Activated CD8-positive, alpha-beta memory T cell treated with anti-CD3 and anti-CD28 coated beads for 1 hour (primary cell): ENCODE results near the gene CELF2.

Experiments
- DNase-seq, 2 donors: peaks; one replicate each; pipeline ENCODE4 v3.0.0-alpha.2; 2020; ENCODE audit warnings: low read depth in 1 of 2; ENCODE audit errors: extremely low read depth in 1 of 2

Gene CELF2

GRCh38 chr10:11152801-11153200, 135.1 kb downstream of the CELF2 start:
- no peak for DNase-seq

DNA sequence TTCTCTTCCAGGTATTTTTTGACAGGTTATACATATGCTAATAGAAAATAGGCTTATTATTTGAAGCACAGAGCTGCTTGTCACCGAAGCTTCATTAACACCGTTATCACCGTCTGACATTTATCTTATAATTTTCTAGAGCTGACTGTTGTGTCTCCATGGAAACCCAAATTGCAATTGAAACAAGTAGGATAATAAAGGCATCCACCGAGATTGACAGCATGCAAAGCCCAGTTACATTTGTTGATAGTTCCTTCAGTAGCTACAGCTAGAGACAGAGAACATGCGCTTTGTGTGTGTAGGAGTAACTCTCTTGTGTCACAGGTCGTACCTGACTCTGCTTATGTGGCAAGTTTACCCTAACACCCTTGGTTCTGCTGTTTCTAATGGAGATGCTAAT, 135.6 kb downstream of the CELF2 start:
- DNase-seq = no peak

- no peak for DNase-seq
Measured at GRCh38 chr10:11153766-11154165, 136.1 kb downstream of the CELF2 start.

DNA sequence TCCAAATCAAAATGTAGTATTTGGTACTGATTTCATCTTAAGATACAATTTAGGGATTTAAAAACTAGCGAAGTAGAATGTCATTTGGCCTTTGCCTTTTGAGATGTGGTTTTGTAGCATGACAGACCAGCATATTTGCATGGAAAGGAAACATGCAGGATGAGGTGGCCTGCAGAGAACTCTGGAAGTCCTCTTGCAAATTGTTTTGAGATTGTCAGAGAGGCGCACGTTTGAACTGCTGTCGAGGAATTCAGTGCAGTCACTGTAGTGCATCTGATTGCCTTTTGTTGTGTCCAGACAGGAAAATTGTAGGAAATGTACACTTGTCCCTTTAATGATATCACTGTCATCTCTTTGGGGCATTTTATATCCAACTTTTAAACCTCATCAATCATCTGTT, 136.7 kb downstream of the CELF2 start:
- DNase-seq = no peak

DNA sequence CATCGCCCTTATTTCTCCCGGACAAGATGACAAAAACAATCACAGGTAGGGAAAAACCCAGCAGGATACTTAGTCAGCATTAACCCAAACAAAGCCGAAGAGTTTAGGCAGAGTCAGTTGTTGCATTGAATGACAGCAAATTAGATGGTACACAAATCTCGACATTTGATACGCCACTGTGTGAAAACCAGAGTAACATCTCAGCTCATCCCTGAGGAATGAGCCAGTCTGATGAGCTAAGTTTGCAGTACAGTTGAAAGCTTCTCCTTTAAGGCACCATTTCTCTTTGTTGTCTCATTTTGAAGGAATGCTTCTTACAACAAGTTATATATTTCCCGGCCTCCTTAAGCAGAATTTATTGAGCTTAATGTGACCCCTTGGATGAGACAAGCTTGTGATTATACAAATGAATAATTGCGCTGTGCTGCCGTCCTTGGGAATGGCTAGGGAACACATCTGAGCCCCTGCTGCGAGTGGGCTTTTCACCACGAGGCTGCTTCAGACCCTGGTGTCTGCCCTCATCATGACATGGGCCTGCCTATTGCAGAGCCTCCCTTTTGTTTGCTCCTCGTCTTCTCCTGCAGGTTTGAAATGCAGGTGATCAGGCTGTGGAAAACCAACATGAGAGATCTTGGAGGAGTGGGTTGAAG, 137.3 kb downstream of the CELF2 start:
- DNase-seq = no peak

DNA sequence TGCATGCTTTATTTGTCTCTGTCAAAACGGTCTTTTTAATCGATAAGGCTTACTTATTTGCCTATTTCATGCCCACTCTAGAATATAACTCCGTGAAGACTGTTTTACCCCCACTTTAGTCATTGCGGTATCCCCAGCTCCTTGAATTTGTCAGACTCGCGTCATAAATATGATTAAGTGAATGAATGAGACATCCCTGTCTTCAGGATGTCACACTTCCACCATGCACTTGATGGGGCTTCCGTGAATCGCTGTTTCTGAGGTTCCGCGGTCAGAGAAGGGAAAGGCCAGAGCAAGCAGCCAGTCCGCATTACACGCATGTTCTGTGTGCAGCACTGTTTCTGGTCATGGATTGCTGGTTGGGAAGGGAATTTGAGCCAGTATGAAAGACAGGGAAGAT, 138.8 kb downstream of the CELF2 start:
- no peak for DNase-seq

- DNase-seq = no peak
Measured at GRCh38 chr10:11157292-11158076, 139.8 kb downstream of the CELF2 start.

- DNase-seq = no peak
Measured at GRCh38 chr10:11158080-11158479, 140.4 kb downstream of the CELF2 start.

GRCh38 chr10:11159543-11160215, 142.0 kb downstream of the CELF2 start:
- DNase-seq = no peak

- no peak for DNase-seq
Measured at GRCh38 chr10:11161096-11161495, 143.4 kb downstream of the CELF2 start.

- no peak for DNase-seq
Measured at GRCh38 chr10:11161910-11162309, 144.2 kb downstream of the CELF2 start.

- peak in 1 of 2 donors; percentile 64 for DNase-seq
Measured at GRCh38 chr10:11162828-11163599, 145.3 kb downstream of the CELF2 start.

DNA sequence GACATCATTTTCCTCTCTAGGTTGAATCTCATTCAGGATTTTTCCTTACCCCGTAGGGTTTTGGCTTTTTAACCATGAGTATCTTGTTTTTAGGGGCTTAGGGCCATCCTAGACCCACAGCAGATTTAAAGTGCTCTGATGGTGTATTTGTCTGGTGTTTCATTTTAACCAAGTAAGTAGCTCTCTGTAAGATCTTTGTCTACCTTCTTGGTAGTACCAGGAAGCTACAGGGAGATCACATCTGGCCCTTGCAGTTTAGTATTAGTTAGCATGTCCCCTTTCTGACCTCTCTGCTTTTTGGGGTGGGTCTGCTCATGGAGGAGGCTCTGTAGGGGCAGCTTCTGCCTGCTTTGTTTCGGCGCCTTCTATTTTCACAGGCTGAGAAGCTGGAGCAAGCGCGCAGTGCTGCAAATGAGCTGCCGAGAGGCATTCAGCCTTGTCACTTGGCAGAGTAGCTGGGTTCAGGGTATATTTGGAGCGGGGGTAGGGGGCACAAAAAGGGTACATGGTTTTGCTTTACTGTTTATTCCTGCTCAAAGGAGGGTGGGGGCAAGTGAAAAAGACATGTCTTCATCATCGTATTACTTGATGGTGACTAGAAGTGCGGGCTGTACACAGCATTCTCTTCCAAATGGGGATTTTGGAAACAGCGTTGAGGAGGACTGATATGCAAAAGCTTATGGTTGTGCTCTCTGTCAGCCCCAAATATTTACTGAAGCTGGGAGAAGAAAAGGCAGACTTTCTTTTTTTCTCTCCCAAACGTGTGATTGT, 146.3 kb downstream of the CELF2 start:
- DNase-seq = no peak

GRCh38 chr10:11164551-11164802, 146.8 kb downstream of the CELF2 start:
- no peak for DNase-seq

DNA sequence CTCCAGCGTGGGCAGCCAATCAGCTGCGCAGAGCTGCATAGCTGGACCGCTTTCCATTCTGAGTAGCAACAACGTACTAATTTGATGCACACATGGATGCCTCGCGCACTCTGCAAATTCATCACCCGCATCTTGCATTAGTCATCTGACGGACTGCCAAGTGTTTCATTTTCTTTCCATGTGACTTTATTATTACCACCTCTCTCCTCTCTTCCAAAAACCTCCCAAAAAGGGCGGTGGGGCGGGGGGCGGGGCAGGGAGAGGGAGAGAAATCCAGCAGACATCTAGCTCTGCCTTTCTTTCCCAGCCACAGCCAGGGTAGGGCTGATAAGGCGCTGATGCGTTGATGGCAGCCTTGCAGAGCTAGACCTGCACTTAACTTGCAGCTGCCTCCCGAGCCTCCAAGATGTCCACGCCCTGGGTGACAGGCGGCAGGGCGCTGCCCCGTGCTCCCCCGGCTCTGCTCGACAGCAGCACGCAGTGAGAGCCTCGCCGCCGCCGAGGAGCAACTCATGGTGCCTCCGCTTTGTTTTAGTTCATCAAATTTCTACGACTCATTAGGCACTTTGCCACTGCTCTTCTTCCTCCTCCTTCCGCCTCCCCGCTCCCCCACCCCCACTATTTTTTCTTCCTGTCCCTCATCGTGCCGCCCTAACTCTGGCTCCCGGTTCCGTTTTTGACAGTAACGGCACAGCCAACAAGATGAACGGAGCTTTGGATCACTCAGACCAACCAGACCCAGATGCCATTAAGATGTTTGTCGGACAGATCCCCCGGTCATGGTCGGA, 147.3 kb downstream of the CELF2 start:
- no peak for DNase-seq

DNA sequence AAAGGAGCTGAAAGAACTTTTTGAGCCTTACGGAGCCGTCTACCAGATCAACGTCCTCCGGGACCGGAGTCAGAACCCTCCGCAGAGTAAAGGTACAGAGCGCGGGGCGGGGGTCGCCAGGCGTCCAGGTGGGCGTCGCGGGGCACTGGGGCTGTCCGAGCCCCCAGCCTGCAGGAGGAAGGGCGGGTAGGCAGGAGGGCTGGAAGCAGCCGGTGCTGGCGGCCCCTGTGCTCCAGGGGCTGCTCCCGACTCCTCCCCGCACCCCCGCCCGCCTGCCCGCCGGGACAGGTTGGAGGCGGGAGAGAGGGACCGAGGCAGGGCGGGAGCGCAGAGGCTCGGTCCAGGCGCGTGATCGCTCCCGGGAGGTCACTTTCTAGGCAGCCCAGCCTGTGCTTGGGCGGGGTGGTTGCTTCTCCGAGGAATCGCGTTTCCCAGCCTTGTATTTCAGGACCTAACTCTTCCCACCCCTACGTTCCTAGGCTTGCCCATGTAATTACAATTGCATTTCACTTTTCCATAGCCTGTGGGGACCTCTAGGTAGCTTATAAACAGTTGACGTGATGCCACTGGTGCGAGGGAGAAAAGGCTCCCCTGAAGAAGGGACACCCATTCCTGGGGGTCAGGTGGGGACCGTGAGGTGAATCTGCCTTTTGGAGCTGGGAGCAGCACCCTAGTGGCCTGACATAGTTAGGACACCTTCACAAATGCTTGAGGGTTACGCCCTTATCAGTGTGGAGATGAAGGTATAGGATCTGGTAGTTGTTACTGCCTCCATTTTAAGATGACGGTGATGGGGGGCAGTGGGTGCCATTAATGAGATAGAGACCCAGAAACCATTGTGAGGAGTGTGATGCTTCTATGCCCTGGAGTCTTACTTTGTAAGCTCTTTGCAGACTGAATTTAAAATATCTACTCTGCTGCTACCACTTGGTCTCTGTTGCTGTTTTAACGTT, 148.2 kb downstream of the CELF2 start:
- no peak for DNase-seq

DNA sequence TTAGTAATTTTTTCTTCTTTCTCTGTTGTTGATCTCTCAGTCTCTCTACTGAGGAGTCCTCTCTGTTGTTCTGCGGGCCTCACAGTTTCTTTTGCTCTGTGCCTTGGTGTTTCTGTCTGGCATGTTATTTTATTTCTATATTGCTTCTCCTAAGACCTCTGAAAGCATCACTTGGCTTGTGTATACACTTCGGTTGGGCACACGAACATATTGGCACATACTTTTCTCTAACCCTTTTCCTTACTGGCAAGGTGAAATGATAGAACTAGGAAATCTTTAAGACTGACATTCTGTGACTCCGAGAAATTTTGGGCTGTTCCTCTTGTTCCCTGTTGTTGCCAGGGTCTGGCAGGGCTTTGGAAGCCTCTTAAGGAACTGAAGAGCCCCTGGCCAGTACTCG, 148.9 kb downstream of the CELF2 start:
- DNase-seq = no peak

GRCh38 chr10:11167233-11167966, 149.7 kb downstream of the CELF2 start:
- no peak for DNase-seq
